Renal cortex interstitium (tissue), 11 donors: ENCODE data around the gene GMCL2. TPM values are rescaled to one million over a fixed set of nuclear protein-coding genes. Genes with fewer than 3 reads are reported as not detected.
A peak's percentile ranks its signal among the peaks of the same experiment; 100 is the strongest.

Experiments
- DNase-seq, 11 donors: peaks; one replicate each; pipeline ENCODE4 v3.0.0-alpha.2; 2013; ENCODE audit warnings: low read depth in 9 of 11, low spot score in 4 of 11; ENCODE audit errors: extremely low read depth in 1 of 11
- polyA plus RNA-seq, 3 donors: library from polyadenylated mRNA; unstranded; fragments of 120-200 nt; gene quantifications; one replicate each; pipeline ENCODE4 v1.2.1, GENCODE V29; 2013; ENCODE audit not compliant: insufficient read length in 3 of 3

The GMCL2 gene
- polyA plus RNA-seq, 3 donors = 0.04 to 0.11 (median 0.08) TPM

GRCh38 chr5:178196281-178196812 is 9.2 kb upstream of the GMCL2 start:
- no peak for DNase-seq

- no peak for DNase-seq
Measured at GRCh38 chr5:178194026-178194425, 6.9 kb upstream of the GMCL2 start.

GRCh38 chr5:178193251-178193809 is 6.2 kb upstream of the GMCL2 start:
- no peak for DNase-seq

DNA sequence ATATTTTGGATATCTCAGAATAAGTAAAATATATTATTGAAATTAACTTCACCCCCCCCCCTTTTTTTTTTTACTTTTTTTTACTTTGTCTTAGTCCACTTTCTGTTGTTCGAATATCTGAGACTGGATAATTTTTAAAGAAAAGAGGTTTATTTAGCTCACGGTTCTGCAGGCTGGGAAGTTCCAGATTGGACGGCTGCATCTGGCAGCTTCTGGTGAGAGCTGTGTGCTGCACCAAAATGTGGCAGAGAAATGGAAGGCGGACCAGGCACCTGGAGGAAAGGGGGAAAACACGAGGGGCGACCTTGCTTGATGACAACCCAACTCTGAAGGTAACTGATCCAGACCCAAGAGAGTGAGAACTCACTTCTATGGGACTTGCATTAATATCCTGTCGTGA is 5.6 kb upstream of the GMCL2 start:
- DNase-seq = no peak

GRCh38 chr5:178192244-178192643 is 5.1 kb upstream of the GMCL2 start:
- DNase-seq = no peak

GRCh38 chr5:178191661-178192060 is 4.5 kb upstream of the GMCL2 start:
- no peak for DNase-seq

DNA sequence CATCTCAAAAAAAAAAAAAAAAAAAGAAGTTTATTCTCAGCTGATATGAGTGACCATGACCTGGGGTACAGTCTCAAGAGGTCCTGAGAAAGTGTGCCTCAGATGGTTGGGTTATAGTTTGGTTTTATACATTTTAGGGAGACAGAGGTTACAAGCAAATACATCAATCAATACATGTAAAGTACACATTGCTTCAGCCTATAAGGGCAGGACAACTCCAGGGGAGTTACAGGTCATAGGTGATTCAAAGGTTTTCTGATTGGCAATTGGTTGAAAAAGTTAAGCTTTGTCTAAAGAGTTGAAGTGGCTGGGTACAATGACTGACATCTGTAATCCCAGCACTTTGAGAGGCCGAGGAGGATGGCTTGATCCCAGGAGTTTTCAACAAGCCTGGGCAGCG is 2.3 kb upstream of the GMCL2 start:
- DNase-seq = no peak

GRCh38 chr5:178186427-178186826 is 744 bp downstream of the GMCL2 start:
- no peak for DNase-seq

DNA sequence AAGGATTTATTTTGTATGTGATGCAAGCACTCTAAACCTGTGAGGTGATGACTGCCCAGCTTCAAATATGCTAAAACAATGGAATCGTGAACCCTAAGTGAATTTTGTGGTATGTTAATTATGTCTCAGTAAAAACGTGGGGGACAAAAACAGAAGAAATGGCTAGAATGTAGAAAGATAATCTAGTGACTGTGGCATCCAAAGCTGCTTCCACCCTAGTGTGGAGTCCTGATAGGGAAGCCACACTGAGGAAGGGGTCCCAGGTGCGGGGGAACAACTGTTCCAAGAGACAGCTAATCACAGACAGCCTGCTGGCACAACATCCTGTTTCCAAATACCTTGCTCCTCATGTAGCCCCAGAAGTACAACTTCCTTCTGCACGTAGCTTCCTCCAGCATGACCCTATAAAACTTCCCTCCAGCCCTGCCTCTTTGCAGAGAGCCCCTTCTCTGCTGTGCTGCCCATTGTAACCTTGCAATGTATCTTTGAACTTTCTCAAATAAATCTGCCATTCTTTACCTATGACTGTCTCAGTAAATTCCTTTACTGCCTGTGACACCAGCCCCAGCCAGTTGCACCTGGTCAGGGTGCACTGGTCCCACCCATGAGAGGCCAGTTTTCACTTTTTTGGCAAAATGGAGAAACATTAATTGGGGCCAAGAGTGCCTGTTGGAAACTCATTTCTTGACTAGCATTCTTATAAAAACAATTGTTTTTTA is 4.9 kb downstream of the GMCL2 start:
- no peak for DNase-seq

DNA sequence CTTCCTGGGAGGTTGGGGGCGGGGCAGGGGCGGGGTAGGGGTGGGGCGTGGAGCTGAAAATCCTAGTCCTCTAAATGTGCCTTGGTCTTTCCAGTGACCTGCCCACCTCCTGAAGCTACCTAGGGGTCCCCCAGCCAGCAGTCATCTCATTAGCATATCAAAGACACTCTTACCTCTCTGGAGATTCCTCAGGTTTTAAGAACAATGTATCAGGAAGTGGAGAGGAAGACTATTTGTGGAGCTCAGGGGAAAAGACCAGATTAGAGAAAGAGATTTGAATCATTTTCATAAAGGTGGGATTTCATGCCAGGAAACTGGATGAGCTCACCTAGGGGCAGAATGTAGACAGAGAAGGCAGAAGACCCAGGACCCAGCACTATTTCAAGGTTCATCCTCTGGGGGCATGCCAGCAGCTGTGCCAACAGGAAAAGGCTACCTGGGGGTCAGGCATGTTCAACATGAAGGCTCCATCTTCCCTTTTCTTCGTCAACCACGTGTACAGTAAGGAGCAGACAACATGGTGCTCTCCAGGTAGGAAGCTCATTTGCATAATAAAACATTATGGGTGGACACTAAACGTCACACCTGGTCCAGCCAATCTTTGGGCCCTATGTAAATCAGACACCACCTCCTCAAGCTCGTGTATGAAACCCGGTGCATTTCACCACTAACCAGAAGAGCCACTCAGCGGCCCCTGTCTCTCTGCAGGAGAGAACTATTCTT is 6.9 kb downstream of the GMCL2 start:
- no peak for DNase-seq

DNA sequence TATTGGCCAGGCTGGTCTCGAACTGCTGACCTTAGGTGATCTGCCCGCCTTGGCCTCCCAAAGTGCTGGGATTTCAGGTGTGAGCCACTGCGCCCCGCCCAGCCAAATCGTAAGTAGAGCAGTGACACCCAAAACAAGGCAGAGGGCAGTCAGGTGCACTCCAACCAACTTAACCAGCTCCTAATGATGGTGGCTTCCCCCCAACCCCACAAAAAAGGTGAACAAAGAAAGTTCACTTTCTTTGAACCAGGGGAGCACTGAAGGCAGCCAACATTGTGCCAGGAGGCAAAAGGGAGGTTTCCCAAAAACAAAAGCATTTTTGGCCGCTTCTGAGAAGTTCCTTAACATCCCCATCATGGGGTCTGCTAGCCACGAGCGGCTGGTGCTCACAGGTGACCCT is 9.6 kb downstream of the GMCL2 start:
- no peak for DNase-seq

DNA sequence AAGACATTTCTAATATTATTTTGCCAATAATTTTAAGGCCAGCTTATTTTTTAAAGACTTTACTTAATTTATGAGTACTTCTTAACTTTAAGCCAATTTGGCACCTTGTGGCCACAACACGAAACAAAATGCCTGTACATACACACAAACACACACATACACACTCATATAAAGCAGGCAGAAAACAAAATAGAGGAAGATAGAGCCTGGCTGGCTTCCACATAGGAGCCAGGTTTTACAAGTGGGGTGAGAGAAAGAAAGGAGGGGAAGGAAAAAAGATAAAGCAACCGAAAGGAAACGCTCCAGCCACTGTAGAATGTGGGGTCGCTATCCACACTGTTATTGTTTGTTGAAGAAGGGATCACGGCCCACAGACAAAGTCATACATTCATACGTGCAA is 10.4 kb downstream of the GMCL2 start:
- DNase-seq = no peak

GRCh38 chr5:178174456-178174855 is 12.7 kb downstream of the GMCL2 start:
- DNase-seq = no peak

DNA sequence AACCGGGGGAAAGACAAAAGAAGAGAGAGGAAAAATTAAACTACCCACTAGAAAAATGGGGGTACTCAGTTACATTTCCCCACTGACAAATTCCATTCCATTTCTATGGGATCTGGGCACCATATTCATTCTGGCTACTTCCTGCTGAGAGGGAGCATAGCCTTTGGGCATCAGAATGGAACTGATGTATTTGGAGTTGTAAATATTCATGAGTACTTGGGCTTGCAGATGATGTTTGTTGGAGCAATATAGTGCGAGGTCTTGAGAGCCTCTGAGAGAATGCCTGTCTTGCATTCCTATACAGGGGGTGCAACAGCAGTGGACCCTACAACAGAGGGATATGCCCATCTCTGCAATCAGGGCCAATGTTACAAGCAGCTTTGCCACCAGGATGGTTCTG is 16.7 kb downstream of the GMCL2 start:
- no peak for DNase-seq

DNA sequence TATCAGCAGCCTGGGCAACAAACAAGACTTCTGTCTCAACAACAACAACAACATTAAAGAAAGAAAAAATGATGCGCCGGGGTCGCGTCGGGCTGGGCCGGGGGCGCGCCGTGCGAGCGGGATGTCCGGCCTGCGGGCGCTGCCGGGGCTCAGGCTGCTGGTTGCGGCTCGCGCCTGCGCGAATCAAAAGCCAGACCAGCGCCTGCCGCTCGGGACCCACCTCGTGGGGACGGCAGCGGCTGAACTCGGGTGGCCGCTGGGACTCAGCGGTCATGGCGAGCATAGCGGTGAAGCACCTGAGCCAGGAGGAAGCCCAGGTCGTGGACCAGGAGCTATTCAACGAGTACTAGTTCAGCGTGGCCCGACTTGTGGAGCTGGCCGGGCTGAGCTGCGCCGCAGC is 21.6 kb downstream of the GMCL2 start:
- no peak for DNase-seq

DNA sequence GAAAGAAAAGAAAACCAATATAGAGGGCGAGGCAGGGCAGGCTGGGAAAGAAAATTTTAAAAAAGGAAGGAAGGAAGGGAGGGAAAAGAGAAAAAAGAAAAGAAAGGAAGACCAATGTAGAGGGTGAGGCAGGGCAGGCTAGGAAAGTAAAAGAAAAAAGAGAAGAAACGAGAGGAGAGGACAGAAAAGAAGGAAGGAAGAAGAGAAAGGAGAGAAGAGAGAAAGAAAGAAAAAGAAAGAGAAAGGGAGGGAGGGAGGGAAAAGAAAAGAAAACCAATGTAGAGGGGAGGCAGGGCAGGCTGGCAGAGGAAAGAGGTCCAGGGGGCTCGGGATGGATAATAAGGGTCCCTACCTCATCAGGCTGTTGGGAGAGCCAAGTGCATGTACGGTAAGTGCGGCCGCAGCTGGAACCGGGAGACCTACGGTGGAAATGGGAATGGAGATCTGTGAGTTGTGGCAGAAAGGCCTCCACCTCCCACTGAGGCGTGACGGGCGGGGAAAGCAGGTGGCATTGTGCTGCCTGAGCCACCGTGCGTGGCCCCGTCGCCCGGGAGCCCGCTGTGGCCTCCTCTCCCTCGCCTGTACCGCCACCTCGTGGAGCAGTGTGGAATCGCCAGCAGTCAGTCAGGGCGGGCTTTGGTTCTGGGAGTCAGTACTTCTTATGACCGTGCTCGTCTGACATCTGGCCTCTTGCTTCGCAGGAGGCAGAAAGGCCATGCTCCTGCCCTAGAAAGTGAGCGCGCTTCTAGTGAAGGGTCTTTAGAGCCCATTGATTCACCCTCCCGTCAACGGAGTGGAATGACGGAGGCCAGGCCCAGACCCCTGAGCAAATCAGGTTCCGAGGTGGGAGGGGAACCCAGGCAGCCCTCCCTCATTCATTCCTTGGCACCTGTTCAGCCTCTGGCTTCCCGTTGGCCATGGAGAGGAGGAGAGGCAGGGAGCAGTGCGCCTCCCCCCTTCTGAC is 23.1 kb downstream of the GMCL2 start:
- peak; percentile 62 to 84 (median 78) for DNase-seq

GRCh38 chr5:178162481-178162880 is 24.7 kb downstream of the GMCL2 start:
- DNase-seq = no peak

DNA sequence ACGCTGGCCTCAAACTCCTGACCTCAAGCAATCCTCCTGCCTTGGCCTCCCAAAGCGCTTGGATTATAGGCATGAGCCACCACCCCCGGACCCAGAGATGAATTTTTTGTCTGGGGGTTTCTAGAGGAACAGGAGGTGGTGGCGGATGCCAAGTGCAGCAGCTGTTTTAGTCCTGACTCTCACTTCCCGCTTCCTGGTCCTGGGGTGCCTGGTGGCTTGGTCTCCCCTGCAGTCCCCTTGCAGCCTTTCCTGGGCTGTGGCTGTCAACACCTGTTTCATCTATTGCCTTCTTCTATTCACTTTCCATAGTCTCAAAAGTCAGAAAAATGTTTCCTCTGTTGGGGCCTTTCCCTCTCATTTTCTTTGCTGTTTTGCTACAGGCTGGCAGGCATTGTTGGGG is 27.0 kb downstream of the GMCL2 start:
- no peak for DNase-seq

- no peak for DNase-seq
Measured at GRCh38 chr5:178155065-178155464, 32.1 kb downstream of the GMCL2 start.
